Kidney glomerular epithelial cell (primary cell): ENCODE measurements around the gene PROZ.

ENCODE experiments used
- DNase-seq: peaks from one replicate; lab custom pipeline; 2025; lab: John Stamatoyannopoulos, UW

The PROZ gene

DNA sequence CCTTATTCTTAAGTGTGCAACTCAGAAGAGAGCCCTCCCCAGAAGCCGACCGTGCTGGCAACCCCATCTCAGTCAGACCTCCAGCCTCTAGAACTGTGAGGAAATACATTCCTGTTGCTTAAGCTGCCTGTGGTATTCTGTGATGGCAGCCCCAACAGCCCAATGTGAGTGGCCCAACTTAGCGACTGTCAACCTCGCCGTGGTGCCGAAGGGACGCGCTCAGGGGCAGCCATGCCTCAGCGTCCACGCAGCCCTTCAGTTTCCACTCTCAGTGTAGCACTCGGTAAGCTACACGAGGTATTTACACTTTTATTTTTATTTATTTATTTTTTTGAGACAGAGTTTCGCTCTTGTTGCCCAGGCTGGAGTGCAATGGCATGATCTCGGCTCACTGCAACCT is 18.4 kb downstream of the PROZ start:
- no peak for DNase-seq

DNA sequence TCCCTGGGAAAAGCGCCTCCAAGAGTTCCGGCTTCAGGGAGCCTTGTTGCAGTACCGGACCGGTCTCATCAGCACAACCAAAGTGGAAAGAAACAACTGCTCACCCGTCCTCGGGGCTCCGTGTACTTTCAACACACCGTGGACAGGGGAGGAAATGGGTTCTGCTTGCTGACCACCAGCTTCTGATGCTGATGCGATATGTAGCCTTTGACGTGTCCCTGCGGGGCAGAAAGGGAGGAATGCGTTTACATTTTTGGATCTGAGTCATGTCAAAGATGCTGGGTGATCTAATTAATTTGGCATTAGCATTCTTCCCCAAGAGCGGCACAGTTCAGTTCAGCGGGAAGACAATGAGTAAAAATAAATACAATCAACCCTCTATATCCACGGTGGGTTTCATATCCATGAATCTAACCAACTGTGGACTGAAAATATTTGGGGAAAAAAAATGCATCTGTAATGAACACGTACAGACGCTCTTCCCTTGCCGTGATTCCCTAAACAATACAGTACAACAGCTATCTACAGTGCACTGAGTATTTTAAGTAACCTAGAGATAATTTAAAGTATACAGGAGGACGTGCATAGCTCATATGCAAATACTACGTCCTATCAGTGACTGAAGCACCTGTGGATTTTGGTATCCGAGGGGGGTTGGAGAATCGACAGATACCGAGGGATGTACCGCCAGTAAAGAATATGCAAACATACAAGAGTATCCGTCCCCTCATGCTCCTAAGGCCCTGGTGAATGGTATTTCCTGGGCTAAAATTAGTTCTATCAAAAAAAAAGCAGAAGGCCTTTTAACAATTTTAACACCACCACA is 19.8 kb downstream of the PROZ start:
- DNase-seq = no peak

DNA sequence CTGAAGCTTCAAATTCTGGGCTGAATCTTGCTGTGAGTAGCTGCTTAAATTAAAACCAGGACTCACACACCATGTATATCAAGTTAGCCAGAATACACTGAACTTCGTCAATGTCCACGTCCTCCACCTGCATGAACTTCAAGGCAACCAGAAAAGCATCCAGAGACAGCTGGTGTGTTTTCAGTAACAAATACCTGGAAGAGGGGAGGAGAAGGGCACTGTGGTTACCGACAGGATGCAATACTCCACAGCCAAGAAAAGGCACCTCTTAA is 20.4 kb downstream of the PROZ start:
- DNase-seq = no peak

DNA sequence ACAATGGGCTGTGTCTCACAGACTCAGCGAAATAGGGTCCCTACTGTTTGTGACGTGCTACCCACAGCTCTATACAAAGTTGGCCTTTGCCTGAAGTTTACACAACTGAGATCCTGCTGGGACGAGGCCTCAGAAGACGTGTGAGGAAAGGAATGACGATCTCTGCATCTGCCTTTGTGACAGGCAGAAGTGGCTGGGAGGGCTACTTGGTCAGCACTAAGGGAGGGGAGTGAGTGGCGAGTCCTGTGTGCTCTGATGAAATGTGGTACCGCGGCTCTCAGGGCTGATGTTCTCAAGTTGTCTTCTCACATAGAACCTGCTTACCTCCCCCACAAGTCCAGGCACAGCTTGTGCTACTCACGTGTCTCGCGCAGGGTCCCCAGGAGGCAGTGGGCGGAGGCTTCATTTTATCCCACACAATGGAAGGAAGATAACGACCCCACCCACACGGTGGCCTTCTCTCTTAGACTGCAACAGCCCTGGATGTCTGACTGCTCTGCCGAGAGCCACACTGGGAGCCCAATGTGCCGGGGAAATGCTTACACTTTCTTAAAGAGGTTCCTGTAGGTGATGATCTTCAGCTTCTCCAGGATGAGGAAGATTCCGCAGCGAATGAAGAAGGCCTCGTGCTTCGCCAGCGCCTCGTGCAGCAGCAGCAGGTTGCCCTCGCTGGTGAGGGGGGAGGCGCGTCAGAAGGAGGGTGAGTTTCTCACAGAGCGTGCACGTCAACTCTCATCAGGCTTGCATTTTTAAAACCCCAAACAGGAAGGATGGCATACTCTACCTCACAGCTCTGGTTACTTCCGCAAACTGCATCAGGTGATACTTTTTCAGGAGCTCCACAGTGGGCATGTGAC is 21.2 kb downstream of the PROZ start:
- no peak for DNase-seq

DNA sequence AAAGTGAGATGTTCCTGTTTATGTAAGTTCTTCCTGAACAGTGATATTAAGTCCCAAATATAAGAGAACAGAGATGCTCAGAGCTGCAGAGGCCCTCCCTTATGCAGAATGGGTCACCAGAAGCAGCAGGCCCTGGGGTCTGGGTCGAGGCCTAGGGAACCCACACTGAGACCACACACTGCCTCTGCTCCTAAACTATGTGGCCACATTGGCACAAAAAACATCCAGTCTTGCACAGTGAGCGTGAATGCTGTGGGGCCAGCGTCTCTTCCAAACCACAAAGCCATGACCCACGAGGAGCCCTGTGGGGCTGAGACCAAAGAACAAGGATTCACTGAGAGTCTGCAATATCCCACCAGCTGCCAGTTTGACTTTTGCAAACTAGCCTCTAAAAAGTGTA is 23.6 kb downstream of the PROZ start:
- no peak for DNase-seq

DNA sequence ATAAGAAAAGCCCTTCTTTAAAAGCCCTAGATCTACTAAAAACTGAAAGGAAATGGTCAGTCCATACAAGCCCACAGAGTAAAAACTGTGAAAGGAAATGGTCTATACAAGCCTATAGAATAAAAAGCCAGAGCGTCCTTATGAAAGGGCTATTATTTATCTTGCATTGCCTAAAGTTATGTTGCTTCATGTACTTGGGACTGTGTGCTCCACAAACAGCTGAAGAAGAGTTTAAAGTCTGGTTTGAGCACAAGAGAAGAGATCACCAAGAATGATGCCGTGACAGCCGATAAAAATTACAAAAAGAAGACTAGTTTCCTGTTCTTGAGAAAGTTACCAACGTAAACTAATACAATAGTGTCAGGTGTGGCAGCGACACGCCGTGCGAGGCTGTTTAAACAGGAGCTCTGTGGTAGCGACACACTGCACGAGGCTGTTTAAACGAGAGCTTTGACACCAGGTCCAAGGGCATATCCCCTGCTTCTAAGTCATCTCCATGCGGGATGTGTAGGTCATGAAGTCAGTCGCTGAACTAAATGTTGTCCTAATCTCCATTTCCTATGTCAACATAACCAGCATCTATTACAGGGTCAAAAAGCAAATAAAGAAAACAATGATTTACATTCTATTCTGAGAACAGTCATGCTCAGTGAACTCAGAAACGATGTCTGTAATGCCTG is 25.1 kb downstream of the PROZ start:
- no peak for DNase-seq

DNA sequence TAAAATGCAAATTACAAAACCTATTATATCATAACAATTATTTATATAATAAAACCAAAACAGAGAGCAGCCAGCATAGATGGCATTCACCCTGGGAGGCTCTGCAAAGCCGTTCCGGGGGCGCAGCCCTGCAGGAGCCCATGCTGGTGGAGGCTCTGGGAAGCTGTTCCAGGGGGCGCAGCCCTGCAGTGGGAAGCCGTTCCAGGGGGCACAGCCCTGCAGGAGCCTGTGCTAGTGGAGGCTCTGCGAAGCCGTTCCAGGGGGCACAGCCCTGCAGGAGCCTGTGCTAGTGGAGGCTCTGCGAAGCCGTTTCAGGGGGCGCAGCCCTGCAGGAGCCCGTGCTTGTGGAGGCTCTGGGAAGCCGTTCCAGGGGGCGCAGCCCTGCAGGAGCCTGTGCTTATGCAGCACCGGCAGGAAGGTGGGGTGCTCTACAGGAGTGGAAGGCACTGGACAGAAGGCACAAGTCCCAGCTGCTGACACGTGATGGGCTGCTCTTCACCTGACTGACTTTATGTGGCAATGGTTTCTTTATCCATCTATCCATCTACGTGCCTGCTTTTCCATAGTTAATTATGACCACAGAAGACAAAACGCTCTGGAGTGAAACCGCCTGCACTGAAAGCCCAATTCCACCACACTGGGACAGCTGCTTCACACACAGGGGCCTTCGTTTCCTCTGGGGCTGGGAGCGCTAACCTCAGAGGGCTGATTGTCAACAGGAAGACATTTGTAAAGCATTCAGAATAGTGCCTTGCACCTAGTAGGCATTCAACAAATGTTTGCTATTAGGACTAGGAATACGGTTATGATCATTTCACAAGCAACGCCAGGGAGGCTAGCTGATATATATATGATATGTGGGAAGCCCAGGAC is 26.4 kb downstream of the PROZ start:
- DNase-seq = no peak

DNA sequence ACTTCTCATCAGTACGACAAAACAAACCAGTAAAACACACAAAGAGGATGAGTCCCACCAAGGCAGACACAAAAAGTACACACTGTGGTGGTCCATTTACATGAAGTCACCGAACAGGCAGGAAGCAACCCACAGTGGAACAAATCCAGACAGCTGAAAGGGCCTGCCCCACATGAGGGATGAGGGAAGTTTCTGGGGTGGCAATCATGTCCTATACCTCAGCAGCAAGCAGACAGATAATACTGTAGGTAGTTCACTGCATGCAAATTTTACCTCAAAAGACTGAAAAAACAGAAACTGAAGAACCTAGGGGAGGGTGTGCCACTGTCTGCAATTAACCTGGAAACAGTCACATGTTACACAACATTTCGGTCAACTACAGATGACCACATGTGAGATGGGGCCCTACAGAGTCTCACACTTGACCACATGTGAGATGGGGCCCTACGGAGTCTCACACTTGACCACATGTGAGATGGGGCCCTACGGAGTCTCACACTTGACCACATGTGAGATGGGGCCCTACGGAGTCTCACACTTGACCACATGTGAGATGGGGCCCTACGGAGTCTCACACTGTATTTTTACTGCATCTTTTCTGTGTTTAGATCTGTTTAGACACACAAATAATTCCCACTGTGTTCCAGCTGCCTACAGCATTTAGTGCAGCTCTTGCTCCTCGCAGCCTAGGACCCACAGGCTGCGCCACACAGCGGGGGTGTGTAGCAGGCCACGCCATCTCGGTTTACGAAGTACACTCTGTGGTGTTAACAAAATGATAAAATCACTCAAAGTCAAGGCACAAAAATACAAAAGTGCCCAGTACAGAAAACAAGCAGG is 27.8 kb downstream of the PROZ start:
- no peak for DNase-seq

GRCh38 chr13:113187263-113187669 is 28.8 kb downstream of the PROZ start:
- peak; percentile 96 for DNase-seq

DNA sequence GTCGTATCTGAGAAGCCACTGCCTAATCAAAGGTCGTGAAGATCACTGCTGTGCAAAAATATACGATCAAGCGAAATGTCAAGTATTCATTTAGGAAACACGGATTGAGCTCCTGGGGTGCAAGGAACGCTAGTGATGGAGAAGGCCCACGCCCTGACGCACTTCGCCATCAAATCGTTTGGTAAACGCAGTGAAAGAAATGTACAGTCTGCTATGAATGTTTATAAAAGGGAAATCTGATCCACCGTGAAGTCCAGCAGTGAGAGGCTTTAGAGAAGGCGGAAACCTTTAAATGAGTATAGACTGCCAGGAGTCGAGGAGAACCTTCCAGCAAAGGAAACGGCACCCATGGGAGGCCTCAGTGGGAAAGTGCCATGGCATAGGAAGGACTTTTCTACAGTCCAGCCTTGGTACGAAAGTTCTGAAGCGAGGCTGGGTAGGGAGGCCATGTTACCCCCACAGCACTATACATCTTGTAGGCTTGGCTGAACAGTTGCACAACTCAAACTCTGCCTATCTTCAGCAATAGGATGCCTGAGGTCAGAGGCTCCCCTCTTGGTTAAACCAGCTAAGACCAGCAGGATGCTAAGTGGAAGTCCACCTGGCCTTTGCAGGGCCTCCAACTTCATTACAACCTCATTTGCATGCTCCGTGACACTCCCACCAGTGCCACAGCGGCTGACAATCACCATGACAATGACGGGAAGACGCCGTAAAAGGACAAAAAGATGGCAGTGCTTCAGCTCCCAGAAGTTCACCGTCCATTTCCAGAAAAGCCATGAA is 29.6 kb downstream of the PROZ start:
- no peak for DNase-seq

DNA sequence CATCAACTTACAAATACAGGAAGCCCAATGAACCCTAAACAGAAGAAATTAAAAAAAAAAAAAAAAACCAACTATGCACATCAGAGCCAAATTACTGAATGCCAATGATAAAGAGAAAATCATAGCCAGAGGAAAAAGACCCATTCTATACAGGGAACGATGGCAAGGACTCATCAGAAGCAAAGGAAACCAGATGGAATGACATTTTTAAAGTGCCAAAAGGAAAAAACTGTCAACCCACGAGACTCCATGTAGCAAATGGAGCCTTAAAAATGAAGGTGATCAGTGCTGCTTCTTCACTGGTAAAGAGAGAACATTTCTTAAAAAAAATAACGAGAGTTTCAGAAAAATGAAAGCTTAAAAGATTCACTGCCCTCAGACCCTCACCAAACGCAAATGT is 31.7 kb downstream of the PROZ start:
- no peak for DNase-seq

DNA sequence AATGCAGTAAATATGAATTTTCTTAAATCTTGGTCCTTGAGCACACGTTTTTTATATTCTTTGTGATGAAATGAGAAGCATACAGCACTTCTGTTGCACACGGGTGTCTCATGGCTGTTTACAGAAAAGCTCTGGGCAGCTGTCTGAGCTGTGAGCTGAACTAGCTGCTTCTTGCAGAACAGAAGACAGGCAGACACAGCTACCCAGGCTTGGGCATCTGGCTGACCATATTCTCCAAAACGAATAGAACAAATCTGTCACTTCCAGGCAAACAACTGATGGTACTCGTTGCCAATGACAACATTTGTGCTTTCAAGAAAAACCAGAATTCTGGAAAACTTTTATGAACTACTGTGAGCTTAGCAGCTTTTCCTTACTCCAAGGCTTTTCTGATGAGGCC is 33.8 kb downstream of the PROZ start:
- no peak for DNase-seq

DNA sequence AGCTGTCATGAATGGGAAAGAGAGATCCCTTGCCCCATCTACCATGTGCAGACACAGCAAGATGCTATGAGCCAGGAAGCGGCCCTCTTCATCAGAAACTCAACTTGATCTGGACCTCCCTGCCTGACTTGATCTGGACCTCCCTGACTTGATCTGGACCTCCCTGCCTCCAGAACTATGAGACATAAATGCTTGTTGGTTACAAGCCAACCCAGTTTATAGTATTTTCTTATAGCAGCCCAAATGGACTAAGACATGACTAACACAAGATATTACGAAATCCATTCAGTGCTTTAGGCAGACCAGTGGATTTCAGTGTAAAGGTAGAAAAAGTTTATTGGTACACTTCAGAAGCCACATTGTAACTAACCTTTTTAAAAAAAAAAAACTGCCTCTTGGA is 34.5 kb downstream of the PROZ start:
- no peak for DNase-seq

DNA sequence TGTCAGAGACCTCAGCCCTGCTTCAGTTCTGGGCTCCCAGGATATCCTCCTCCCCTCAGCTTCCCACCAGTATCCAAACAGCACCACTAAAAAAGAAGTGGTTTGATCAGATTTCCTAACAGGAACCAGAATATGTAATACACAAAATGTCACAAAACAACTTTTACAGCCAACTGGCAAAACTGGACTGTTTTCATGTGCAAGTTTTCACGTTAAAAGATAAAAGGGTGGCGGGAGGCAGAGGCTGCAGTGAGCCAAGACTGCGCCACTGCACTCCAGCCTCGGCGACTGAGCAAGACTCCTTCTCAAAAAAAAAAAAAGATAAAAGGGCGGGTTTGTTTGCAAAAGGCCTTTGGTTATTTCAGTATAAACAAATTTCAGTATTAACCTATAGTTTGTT is 36.9 kb downstream of the PROZ start:
- DNase-seq = no peak

DNA sequence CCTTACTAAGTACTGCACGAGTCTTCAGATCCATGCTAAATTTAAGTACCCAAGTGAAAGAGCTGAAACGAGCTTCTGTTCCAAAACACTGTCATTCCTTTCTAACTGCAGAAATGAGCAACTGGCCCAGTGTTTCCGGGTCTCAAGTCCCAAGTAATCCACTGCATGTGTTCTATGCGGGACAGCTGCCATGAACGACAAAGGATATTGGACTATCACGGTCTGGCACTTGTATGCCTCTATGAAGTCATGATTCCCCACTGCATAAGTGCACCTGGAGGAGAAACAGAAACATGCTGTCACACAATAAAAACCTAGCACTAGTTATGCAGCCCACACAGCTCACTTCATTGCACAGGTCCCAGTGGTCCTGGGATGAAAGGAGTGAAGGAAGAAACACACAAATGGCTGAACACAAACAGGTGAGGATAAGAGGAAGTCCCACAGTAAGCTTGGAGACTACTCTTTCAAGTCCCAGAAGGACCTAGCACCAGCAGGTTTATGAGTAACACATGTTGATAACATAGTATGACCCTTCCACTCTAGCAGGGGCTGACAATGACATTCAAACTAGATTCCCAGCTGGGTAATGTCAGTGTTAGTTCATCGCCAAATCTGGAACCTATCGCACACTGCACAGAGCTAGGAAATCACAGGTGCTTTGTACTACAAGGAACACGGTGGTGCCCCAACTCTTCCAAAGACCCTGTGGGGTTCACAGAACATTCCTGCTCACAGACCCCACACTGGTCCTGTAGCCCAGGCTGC is 38.7 kb downstream of the PROZ start:
- no peak for DNase-seq

DNA sequence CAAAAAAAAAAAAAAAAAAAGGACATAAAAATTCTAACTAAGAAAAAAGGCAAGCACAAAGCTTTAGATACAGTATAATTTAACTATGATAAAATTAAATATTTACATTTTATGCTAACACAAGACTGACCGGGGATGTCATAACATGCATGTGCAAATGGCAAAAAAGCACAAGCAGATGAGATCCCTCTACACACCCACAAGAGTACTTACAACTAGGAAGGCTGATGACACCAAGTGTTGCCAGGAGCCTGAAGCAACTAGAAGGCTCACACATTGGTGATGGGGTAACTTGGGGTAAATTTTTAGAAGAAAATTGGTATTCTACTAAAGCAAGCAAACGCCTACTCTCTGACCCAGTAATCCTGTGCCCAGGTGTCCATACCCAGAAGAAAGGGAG is 43.4 kb downstream of the PROZ start:
- no peak for DNase-seq

DNA sequence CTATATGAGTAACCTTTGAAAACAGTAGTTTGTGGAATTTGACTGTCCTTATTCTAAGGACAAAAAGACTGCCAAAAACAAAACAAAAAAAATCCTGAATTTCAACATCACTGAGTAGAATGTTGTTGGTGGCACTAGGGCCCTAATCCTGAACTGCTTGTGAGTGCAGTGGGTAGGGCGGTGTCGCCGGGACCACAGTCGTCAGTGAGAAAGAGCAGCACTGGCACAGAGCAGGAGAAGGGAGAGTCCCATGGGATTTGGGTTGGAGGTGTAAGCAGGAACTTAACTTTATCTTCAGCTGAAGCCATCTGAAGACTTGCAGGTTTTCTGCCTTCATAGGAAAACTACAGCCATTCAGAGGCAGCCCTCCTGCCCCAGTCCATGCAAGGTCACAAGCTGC is 44.5 kb downstream of the PROZ start:
- DNase-seq = no peak

- no peak for DNase-seq
Observed at GRCh38 chr13:113203507-113204377, 45.3 kb downstream of the PROZ start.

DNA sequence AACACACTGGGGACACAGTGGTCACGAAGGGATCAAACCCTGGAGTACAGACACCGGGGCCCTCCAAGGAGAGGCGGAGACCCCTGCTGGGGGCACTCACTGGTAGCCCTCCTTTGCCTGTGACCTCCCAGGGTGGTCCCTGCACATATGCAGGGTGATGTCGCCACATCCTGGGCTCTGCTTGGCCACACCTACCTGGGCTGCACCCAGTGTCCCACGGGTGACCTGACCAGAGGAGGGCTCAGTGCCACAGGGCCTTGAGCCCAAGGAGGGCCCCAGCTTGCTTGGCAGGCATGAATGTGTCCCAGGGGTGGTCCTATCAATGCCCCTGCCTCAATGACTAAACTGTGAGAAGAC is 45.9 kb downstream of the PROZ start:
- no peak for DNase-seq
